Right lobe of liver (tissue), 6 donors: ENCODE data around the gene PPARA. TPM values are rescaled to one million over a fixed set of nuclear protein-coding genes. Genes with fewer than 3 reads are reported as not detected.
"Not testable (repeated sequence)": the region's sequence is repeated elsewhere in the genome, so short reads cannot be mapped to it uniquely, and the experiment has no call there.

Experiments
- ATAC-seq, 4 donors: fragments of 200-7000 bp; cut with Tn5 transposase; one replicate each; pipeline ENCODE4 v1.9.1; 2020; ENCODE audit warnings: mild to moderate bottlenecking in 4 of 4, moderate library complexity in 4 of 4
- DNase-seq, 3 donors: peaks; one replicate each; pipeline ENCODE4 v3.0.0-alpha.2; 2020
- H3K27ac ChIP-seq, 3 donors: fragments of 200-600 bp; one replicate each; pipeline ENCODE4 v1.8.0; 2022
- H3K27me3 ChIP-seq, 2 donors: fragments of 200-600 bp; one replicate each; pipeline ENCODE4 v1.8.0; 2022
- H3K36me3 ChIP-seq, 4 donors: fragments of 200-600 bp; sonication (generic) in 1 of 4; one replicate each; pipeline versions ENCODE4 v1.5.1 to v1.8.0; 2017 to 2022; ENCODE audit warnings: control low read depth in 1 of 4
- H3K4me1 ChIP-seq, 4 donors: fragments of 200-600 bp; sonication (generic) in 1 of 4; one replicate each; pipeline versions ENCODE4 v1.5.1 to v1.8.0; 2017 to 2022; ENCODE audit warnings: control low read depth in 1 of 4
- H3K4me3 ChIP-seq, 3 donors: fragments of 200-600 bp; one replicate each; pipeline ENCODE4 v1.8.0; 2022
- H3K9me3 ChIP-seq, 4 donors: fragments of 200-600 bp; sonication (generic) in 1 of 4; one replicate each; pipeline versions ENCODE4 v1.5.1 to v1.8.0; 2017 to 2022; ENCODE audit warnings: control low read depth in 1 of 4
- POLR2A ChIP-seq: fragments of 450-650 bp; IDR thresholded peaks from one replicate; pipeline ENCODE4 v1.6.1; 2017; ENCODE audit warnings: antibody characterized with exemption, mild to moderate bottlenecking
- WGBS: methylation state at CpG from one replicate; pipeline ENCODE4 v1.1.6; 2018; ENCODE audit warnings: low coverage, low lambda C conversion rate; ENCODE audit not compliant: insufficient coverage; ENCODE audit errors: missing lambda C conversion rate; 5-methylcytosine and 5-hydroxymethylcytosine counted together
- intact Hi-C, 2 donors: fragments of 100-400 bp; cut with DNase I; formaldehyde crosslinking; loops; one replicate each; pipeline versions ENCODE4 v1.11.2 to v1.14.1; 2022
- total RNA-seq, 6 experiments: library from RNA; depleted of rRNA in 2 of 6; stranded (reverse); fragments of >200 nt in 2 of 6; fragmentation: NEBNext Ultra II Directional in 3 of 6; extraction: Animal tissue kit (Norgen Biotek cat#: 25700) in 3 of 6; gene quantifications; one replicate each; pipeline versions ENCODE4 v1.1.0 to v1.2.4, GENCODE V29; 2016 to 2023
- TF ChIP-seq, protein P1 (sequence below), 4 donors: fragments of 200-600 bp in 3 of 4; fragments of 450-650 bp in 1 of 4; IDR thresholded peaks; one replicate each; pipeline versions ENCODE4 v1.5.1 to v1.8.0; 2016 to 2022; ENCODE audit warnings: antibody characterized with exemption in 4 of 4, mild to moderate bottlenecking in 2 of 4
- donor health status: DM: no; HTN: yes; CAD: no.
- donor health status: DM: no; HTN: no; CAD: no.
- donor health status: DM: no; HTN: no; CAD: no.
- donor health status: DM: no; HTN: yes; CAD: no.
- donor health status: DM: no; HTN: yes; CAD: no.

PPARA gene
- total RNA-seq, 6 experiments from 2014 or later = 64.4 to 152 (median 95.1) TPM

GRCh38 chr22:46259374-46259773, 109.0 kb downstream of the PPARA start:
- 64% methylated on average over 12 of the region's 12 CpGs for WGBS
- intact Hi-C loops = no loop called here
- ATAC-seq = peak in 1 of 4 donors; percentile 39

DNA sequence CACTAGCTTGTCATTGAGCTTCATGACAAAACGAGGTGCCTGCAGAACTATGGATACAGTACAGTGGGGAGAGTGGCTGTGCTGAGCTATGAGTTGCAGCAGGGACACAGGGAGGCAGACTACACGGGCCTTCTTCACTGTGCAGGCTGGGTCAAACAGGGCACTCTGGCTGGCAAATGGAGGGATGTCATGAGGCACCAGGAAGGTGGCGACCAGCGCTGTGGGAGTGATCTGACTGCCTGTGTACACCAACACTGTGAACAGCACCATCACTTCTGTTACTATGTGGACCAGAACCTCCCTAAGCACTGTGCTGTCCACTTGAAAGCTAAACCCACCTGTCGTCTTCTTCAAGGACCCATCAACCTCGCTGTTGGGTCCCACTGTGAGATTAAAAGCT, 109.7 kb downstream of the PPARA start:
- Histone ChIP-seq H3K4me3 (no peak overlapping the region), H3K9me3 (no peaks in the 10 kb centered on the region), H3K36me3 (no peaks in the 10 kb centered on the region), H3K27me3 (no peaks in the 10 kb centered on the region), H3K4me1 (peaks cover 0 to 9% (median 3%) of the 10 kb centered on the region in 4 donors), H3K27ac (no peak overlapping the region)
- DNase-seq (no peak), ATAC-seq (no peak)
- no peak for TF ChIP-seq POLR2A
- TF ChIP-seq, protein P1, sequence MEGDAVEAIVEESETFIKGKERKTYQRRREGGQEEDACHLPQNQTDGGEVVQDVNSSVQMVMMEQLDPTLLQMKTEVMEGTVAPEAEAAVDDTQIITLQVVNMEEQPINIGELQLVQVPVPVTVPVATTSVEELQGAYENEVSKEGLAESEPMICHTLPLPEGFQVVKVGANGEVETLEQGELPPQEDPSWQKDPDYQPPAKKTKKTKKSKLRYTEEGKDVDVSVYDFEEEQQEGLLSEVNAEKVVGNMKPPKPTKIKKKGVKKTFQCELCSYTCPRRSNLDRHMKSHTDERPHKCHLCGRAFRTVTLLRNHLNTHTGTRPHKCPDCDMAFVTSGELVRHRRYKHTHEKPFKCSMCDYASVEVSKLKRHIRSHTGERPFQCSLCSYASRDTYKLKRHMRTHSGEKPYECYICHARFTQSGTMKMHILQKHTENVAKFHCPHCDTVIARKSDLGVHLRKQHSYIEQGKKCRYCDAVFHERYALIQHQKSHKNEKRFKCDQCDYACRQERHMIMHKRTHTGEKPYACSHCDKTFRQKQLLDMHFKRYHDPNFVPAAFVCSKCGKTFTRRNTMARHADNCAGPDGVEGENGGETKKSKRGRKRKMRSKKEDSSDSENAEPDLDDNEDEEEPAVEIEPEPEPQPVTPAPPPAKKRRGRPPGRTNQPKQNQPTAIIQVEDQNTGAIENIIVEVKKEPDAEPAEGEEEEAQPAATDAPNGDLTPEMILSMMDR (IDR thresholded peaks at IDR 0.05) = no peak
- intact Hi-C loops = no loop called here
- WGBS = 80% methylated on average over 1 of the region's 6 CpGs

More at GRCh38 chr22:46259374-46259773, 109.0 kb downstream of the PPARA start:
- Histone ChIP-seq H3K4me3 (no peak overlapping the region), H3K36me3 (no peaks in the 10 kb centered on the region), H3K27me3 (no peaks in the 10 kb centered on the region), H3K4me1 (peaks cover 0 to 4% (median 1%) of the 10 kb centered on the region in 4 donors), H3K9me3 (no peaks in the 10 kb centered on the region), H3K27ac (no peak overlapping the region)
- no peak for DNase-seq
- TF ChIP-seq, protein P1 (IDR thresholded peaks at IDR 0.05) = no peak
- no peak for TF ChIP-seq POLR2A

DNA sequence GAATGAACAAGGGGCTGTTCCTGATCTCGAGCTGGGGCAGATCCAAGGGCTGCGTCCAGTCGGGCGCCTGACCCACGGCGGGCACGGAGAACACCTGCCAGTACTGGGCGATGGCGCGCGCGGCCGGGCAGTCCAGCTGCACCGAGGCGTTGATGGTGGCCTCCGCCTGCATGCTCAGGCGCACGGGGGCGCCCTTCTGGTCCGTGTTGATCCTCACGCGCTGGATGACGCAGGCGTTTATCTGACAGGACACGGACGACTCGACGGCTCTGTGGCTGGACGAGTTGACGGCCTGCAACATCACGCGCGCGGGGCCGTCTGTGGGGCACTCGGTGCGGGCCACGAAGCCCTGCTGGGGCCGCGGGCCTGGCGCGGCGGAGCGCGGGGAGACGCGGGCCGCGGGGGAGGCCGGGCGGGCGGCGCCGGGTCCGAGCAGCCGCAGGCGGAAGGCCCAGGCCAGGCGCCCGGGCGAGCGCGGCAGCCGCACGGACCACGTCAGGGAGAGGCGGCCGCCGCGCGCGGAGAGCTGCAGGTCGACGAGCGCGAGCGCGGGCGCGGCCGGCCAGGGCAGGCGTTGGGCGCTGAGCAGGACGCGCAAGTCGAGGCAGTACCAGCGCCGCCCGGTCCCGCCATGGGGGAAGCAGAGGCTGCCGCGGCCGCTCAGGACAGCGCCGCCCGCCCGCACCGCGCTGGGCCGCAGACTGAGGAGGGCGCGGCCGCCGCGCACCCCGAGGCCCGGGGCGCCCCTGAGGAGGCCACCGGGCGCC, 112.3 kb downstream of the PPARA start:
- H3K36me3 ChIP-seq = no peaks in the 10 kb centered on the region
- peak in 2 of 3 donors; percentile 74 to 85 for DNase-seq
- TF ChIP-seq, protein P1 (IDR thresholded peaks at IDR 0.05) = peak in 2 of 4 donors; percentile 9 to 10
- TF ChIP-seq POLR2A = no peak

GRCh38 chr22:46263216-46263590, 112.9 kb downstream of the PPARA start, which contains the start of gene PKDREJ:
PKDREJ (minus strand) TSS chr22:46263343; CDS start chr22:46263322, 21 bp downstream.
- DNase-seq (no peak), ATAC-seq (no peak)
- H3K4me3 ChIP-seq = peak within 1 kb of the TSS in 1 of 3 donors; percentile 28
- TF ChIP-seq, protein P1 (IDR thresholded peaks at IDR 0.05) = no peak
- no peak for TF ChIP-seq POLR2A
- no peak within 1 kb of the TSS for H3K27ac ChIP-seq
- no peaks in the 10 kb centered on the region for H3K9me3 ChIP-seq
- no peaks in the 10 kb centered on the region for H3K27me3 ChIP-seq
- WGBS = no CpG with 5 or more reads among the region's 30 CpGs
- intact Hi-C loops = no loop called here
- no peaks in the 10 kb centered on the region for H3K36me3 ChIP-seq
- H3K4me1 ChIP-seq = peaks cover 0 to 20% (median 7%) of the 10 kb centered on the region in 4 donors

More for the DNA sequence above, 112.3 kb downstream of the PPARA start:
- intact Hi-C loops = no loop called here
- Histone ChIP-seq H3K9me3 (no peaks in the 10 kb centered on the region), H3K4me3 (peak overlapping the region in 1 of 3 donors; percentile 28), H3K4me1 (peaks cover 0 to 20% (median 7%) of the 10 kb centered on the region in 4 donors), H3K27ac (no peak overlapping the region), H3K27me3 (no peaks in the 10 kb centered on the region)
- ATAC-seq = peak; percentile 37 to 58 (median 48)
- WGBS = 60% methylated on average over 1 of the region's 109 CpGs

DNA sequence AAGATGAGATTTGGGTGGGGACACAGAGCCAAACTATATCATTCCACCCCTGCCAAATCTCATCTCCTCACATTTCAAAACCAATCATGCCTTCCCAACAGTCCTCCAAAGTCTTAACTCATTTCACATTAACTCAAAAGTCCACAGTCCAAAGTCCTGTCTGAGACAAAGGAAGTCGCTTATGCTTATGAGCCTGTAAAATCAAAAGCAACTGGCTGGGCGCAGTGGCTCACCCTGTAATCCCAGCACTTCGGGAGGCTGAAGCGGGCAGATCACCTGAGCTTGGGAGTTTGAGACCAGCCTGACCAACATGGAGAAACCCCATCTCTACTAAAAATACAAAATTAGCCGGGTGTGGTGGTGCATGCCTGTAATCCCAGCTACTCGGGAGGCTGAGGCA, 114.2 kb downstream of the PPARA start:
- H3K4me3 ChIP-seq, H3K36me3 ChIP-seq, H3K9me3 ChIP-seq, DNase-seq, intact Hi-C loops, ATAC-seq, H3K27ac ChIP-seq, H3K27me3 ChIP-seq: not testable (repeated sequence)
- 55% methylated on average over 4 of the region's 6 CpGs for WGBS
- H3K4me1 ChIP-seq = peaks cover 0 to 20% (median 7%) of the 10 kb centered on the region in 4 donors

DNA sequence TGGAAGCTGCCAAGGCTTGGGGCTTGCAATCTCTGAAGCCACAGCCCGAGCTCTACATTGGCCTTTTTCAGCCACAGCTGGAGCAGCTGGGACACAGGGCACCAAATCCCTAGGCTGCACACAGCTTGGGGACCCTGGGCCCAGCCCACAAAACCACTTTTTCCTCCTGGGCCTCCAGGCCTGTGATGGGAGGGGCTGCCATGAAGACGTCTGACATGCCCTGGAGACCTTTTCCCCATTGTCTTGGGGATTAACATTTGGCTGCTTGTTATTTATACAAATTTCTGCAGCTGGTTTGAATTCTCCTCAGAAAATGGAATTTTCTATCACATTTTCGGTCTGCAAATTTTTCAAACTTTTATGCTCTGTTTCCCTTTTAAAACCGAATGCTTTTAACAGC, 115.3 kb downstream of the PPARA start:
- ATAC-seq, intact Hi-C loops, H3K4me3 ChIP-seq, H3K9me3 ChIP-seq, H3K36me3 ChIP-seq, H3K27ac ChIP-seq, DNase-seq, H3K27me3 ChIP-seq: not testable (repeated sequence)
- WGBS = 93% methylated on average over 2 of the region's 4 CpGs
- peaks cover 0 to 29% (median 11%) of the 10 kb centered on the region in 4 donors for H3K4me1 ChIP-seq
